ENCODE data around the gene CACNA2D3. TPM values are rescaled to one million over a fixed set of nuclear protein-coding genes. Genes with fewer than 3 reads are reported as not detected.
"Not testable (repeated sequence)": the region's sequence is repeated elsewhere in the genome, so short reads cannot be mapped to it uniquely, and the experiment has no call there.

Gene CACNA2D3
- total RNA-seq, 1 donor from 2014 or later: 7.3 TPM

- Histone ChIP-seq H3K9me3 (no peaks in the 10 kb centered on the region), H3K4me1 (no peaks in the 10 kb centered on the region), H3K36me3 (no peaks in the 10 kb centered on the region), H3K4me3 (no peak overlapping the region), H3K27me3 (no peaks in the 10 kb centered on the region), H3K27ac (no peak overlapping the region)
- TF ChIP-seq CTCF (IDR thresholded peaks at IDR 0.05): no peak
- intact Hi-C loops (cut with DNase I): no loop called here
- no peak for ATAC-seq
- DNase-seq: no peak
These were observed 503.7 kb downstream of the CACNA2D3 start for GRCh38 chr3:54625805-54626787.

GRCh38 chr3:54628888-54629441 lies 506.6 kb downstream of the CACNA2D3 start:
- DNase-seq (no peak), ATAC-seq (no peak)
- no peak for TF ChIP-seq CTCF (IDR thresholded peaks at IDR 0.05)
- Histone ChIP-seq H3K27ac (no peak overlapping the region), H3K4me1 (no peaks in the 10 kb centered on the region), H3K27me3 (no peaks in the 10 kb centered on the region), H3K4me3 (no peak overlapping the region), H3K9me3 (no peaks in the 10 kb centered on the region), H3K36me3 (no peaks in the 10 kb centered on the region)
- intact Hi-C loops (cut with DNase I): no loop called here

GRCh38 chr3:54630101-54630623 lies 507.8 kb downstream of the CACNA2D3 start:
- H3K36me3 ChIP-seq: no peaks in the 10 kb centered on the region
- no peak overlapping the region for H3K4me3 ChIP-seq
- no peak overlapping the region for H3K27ac ChIP-seq
- no peaks in the 10 kb centered on the region for H3K4me1 ChIP-seq
- intact Hi-C loops (cut with DNase I): no loop called here
- no peak for DNase-seq
- no peak for ATAC-seq
- H3K9me3 ChIP-seq: no peaks in the 10 kb centered on the region
- no peaks in the 10 kb centered on the region for H3K27me3 ChIP-seq
- no peak for TF ChIP-seq CTCF (IDR thresholded peaks at IDR 0.05)

GRCh38 chr3:54631001-54631400 lies 508.6 kb downstream of the CACNA2D3 start:
- H3K4me3 ChIP-seq; ATAC-seq; H3K9me3 ChIP-seq; H3K4me1 ChIP-seq; DNase-seq; intact Hi-C loops (cut with DNase I); H3K27ac ChIP-seq; H3K27me3 ChIP-seq; H3K36me3 ChIP-seq: not testable (repeated sequence)

GRCh38 chr3:54631516-54632325 lies 509.4 kb downstream of the CACNA2D3 start:
- Histone ChIP-seq H3K36me3 (no peaks in the 10 kb centered on the region), H3K4me1 (no peaks in the 10 kb centered on the region), H3K27ac (no peak overlapping the region), H3K9me3 (no peaks in the 10 kb centered on the region), H3K4me3 (no peak overlapping the region), H3K27me3 (no peaks in the 10 kb centered on the region)
- DNase-seq (no peak), ATAC-seq (no peak)
- intact Hi-C loops (cut with DNase I): no loop called here
- no peak for TF ChIP-seq CTCF (IDR thresholded peaks at IDR 0.05)

Data from upper lobe of right lung (tissue), 1 donor.